ENCODE results near the gene NFE2. TPM values are rescaled to one million over a fixed set of nuclear protein-coding genes. Genes with fewer than 3 reads are reported as not detected.
A peak's percentile ranks its signal among the peaks of the same experiment; 100 is the strongest.

Gene NFE2
- polyA plus RNA-seq, 1 experiment = 1.0 TPM

GRCh38 chr12:54294152-54294952, 6.5 kb downstream of the NFE2 start:
- DNase-seq (ENCODE audit: low read depth) = no peak
- ChIA-PET POLR2A (no interaction called here), CTCF (interaction anchor here (0.7 to 8.1 kb wide), 26 partner anchors 10 to 86 kb away, joined by 3 to 86 read pairs (median 3); partner anchors contain the start of genes COPZ1 and HNRNPA1)
- TF ChIP-seq CTCF (IDR thresholded peaks at IDR 0.05; ENCODE audit: insufficient read depth, low read depth, low read length) = peak; percentile 89
- Histone ChIP-seq H3K36me3 (ENCODE audit: control insufficient read depth, insufficient read depth, low read length) (no peaks in the 10 kb centered on the region), H3K4me3 (ENCODE audit: low read depth, low read length) (no peak overlapping the region), H3K27me3 (ENCODE audit: control insufficient read depth, insufficient read depth, low read length) (peaks cover 3% of the 10 kb centered on the region; the same call in 1 of the 2 replicates)

GRCh38 chr12:54292931-54293241, 7.9 kb downstream of the NFE2 start:
- no peaks in the 10 kb centered on the region for H3K27me3 ChIP-seq (ENCODE audit: control insufficient read depth, insufficient read depth, low read length)
- ChIA-PET CTCF (interaction anchor here (1.0 to 8.1 kb wide), 18 partner anchors 8 to 87 kb away, joined by 3 to 86 read pairs (median 6); partner anchors contain the start of genes CBX5, COPZ1, HNRNPA1 and NFE2), POLR2A (no interaction called here)
- H3K4me3 ChIP-seq (ENCODE audit: low read depth, low read length) = no peak overlapping the region
- no peak for TF ChIP-seq CTCF (IDR thresholded peaks at IDR 0.05; ENCODE audit: insufficient read depth, low read depth, low read length)
- H3K36me3 ChIP-seq (ENCODE audit: control insufficient read depth, insufficient read depth, low read length) = peaks cover 2% of the 10 kb centered on the region; the same call in 1 of the 2 replicates
- no peak for DNase-seq (ENCODE audit: low read depth)

GRCh38 chr12:54292083-54292930, 8.5 kb downstream of the NFE2 start:
- no peak for TF ChIP-seq CTCF (IDR thresholded peaks at IDR 0.05; ENCODE audit: insufficient read depth, low read depth, low read length)
- Histone ChIP-seq H3K4me3 (ENCODE audit: low read depth, low read length) (no peak overlapping the region), H3K27me3 (ENCODE audit: control insufficient read depth, insufficient read depth, low read length) (no peaks in the 10 kb centered on the region), H3K36me3 (ENCODE audit: control insufficient read depth, insufficient read depth, low read length) (peaks cover 5% of the 10 kb centered on the region)
- CTCF ChIA-PET = interaction anchor here (0.9 to 8.1 kb wide), 18 partner anchors 8 to 88 kb away, joined by 3 to 86 read pairs (median 6); partner anchors contain the start of genes COPZ1 and NFE2
- DNase-seq (ENCODE audit: low read depth) = no peak
- POLR2A ChIA-PET = no interaction called here

GRCh38 chr12:54287261-54288157, 13.3 kb downstream of the NFE2 start:
- DNase-seq (ENCODE audit: low read depth) = no peak
- H3K36me3 ChIP-seq (ENCODE audit: control insufficient read depth, insufficient read depth, low read length) = peaks cover 18% of the 10 kb centered on the region
- CTCF ChIA-PET = interaction anchor here (1.0 to 2.3 kb wide), 10 partner anchors 9 to 92 kb away, joined by 3 to 15 read pairs (median 8); partner anchors contain the start of gene NFE2

More at GRCh38 chr12:54287261-54288157, 13.3 kb downstream of the NFE2 start:
- TF ChIP-seq CTCF (IDR thresholded peaks at IDR 0.05; ENCODE audit: insufficient read depth, low read depth, low read length) = no peak
- H3K27me3 ChIP-seq (ENCODE audit: control insufficient read depth, insufficient read depth, low read length) = no peaks in the 10 kb centered on the region
- H3K4me3 ChIP-seq (ENCODE audit: low read depth, low read length) = no peak overlapping the region
- POLR2A ChIA-PET = interaction anchor here (0.5 kb wide), 1 partner anchor 40 kb away, joined by 5 read pairs; no protein-coding TSS in a partner anchor

Data from BJ (cell line).